Neuronal stem cell (in vitro differentiated cells): Measurements from ENCODE around the gene SCFD2.
"Not testable (repeated sequence)": the region's sequence is repeated elsewhere in the genome, so short reads cannot be mapped to it uniquely, and the experiment has no call there.

Experiments
- DNase-seq: peaks from one replicate; pipeline ENCODE4 v3.0.0-alpha.2; 2013; ENCODE audit warnings: low spot score
- H2AFZ ChIP-seq: one replicate; pipeline ENCODE4 v1.6.1; 2013; ENCODE audit warnings: mild to moderate bottlenecking, low read length, inconsistent platforms
- H2AK5ac ChIP-seq: 2 replicates; pipeline ENCODE4 v1.6.1; 2013; ENCODE audit warnings: low read depth, mild to moderate bottlenecking, inconsistent platforms, low read length, moderate library complexity, mixed read lengths
- H2BK120ac ChIP-seq: 2 replicates; pipeline ENCODE4 v1.6.1; 2013; ENCODE audit warnings: low read depth, mild to moderate bottlenecking, inconsistent platforms, low read length, moderate library complexity, mixed read lengths
- H2BK12ac ChIP-seq: one replicate; pipeline ENCODE4 v1.6.1; 2013; ENCODE audit warnings: low read length, inconsistent platforms
- H2BK15ac ChIP-seq: 2 replicates; pipeline ENCODE4 v1.6.1; 2013; ENCODE audit warnings: mild to moderate bottlenecking, low read length, inconsistent platforms, mixed read lengths
- H2BK5ac ChIP-seq: one replicate; pipeline ENCODE4 v1.6.1; 2013; ENCODE audit warnings: inconsistent platforms, mild to moderate bottlenecking, low read length, moderate library complexity
- H3K14ac ChIP-seq: one replicate; pipeline ENCODE4 v1.6.1; 2013; ENCODE audit warnings: low read length, inconsistent platforms
- H3K18ac ChIP-seq: 2 replicates; pipeline ENCODE4 v1.6.1; 2013; ENCODE audit warnings: low read length, inconsistent platforms
- H3K23ac ChIP-seq: 2 replicates; pipeline ENCODE4 v1.6.1; 2013; ENCODE audit warnings: low read depth, mild to moderate bottlenecking, mixed read lengths, low read length, inconsistent platforms; ENCODE audit not compliant: poor library complexity
- H3K27ac ChIP-seq: replicated peaks from 3 replicates; pipeline ENCODE4 v1.5.1; 2013; ENCODE audit warnings: low read length, inconsistent platforms
- H3K27me3 ChIP-seq, 3 experiments: 2 replicates each; pipeline ENCODE4 v1.6.1; 2013; ENCODE audit warnings: low read length in 3 of 3, mild to moderate bottlenecking in 2 of 3, inconsistent platforms in 1 of 3, low read depth in 1 of 3, mixed read lengths in 1 of 3, moderate library complexity in 1 of 3; ENCODE audit not compliant: control insufficient read depth in 3 of 3, insufficient read depth in 3 of 3
- H3K36me3 ChIP-seq, 2 donors: replicated peaks in 1 of 2; 2 replicates each; pipeline ENCODE4 v1.6.1; 2013; ENCODE audit warnings: low read length in 2 of 2; ENCODE audit not compliant: control insufficient read depth in 2 of 2, insufficient read depth in 2 of 2
- H3K4ac ChIP-seq: 2 replicates; pipeline ENCODE4 v1.6.1; 2013; ENCODE audit warnings: inconsistent platforms, mild to moderate bottlenecking, low read length, moderate library complexity
- H3K4me1 ChIP-seq, 2 donors: 1 replicate in 1 of 2; 2 replicates in 1 of 2; pipeline ENCODE4 v1.6.1; 2013; ENCODE audit warnings: low read length in 2 of 2, low read depth in 1 of 2; ENCODE audit not compliant: control insufficient read depth in 2 of 2, insufficient read depth in 1 of 2
- H3K4me2 ChIP-seq: one replicate; pipeline ENCODE4 v1.6.1; 2013; ENCODE audit warnings: mild to moderate bottlenecking, low read length, inconsistent platforms; ENCODE audit not compliant: insufficient read depth, poor library complexity, severe bottlenecking
- H3K4me3 ChIP-seq, 2 donors: 2 replicates each; pipeline ENCODE4 v1.5.1; 2013; ENCODE audit warnings: low read length in 2 of 2, mild to moderate bottlenecking in 2 of 2, inconsistent platforms in 1 of 2, moderate library complexity in 1 of 2
- H3K79me1 ChIP-seq: one replicate; pipeline ENCODE4 v1.6.1; 2013; ENCODE audit warnings: low read depth, mild to moderate bottlenecking, inconsistent platforms, low read length, moderate library complexity
- H3K9ac ChIP-seq: one replicate; pipeline ENCODE4 v1.6.1; 2013; ENCODE audit warnings: mild to moderate bottlenecking, low read depth, low read length, inconsistent platforms; ENCODE audit not compliant: poor library complexity
- H3K9me3 ChIP-seq, 2 donors: replicated peaks in 1 of 2; 2 replicates each; pipeline versions ENCODE3 to v1.6.1; 2013; ENCODE audit warnings: low read length in 2 of 2, mild to moderate bottlenecking in 2 of 2, inconsistent platforms in 1 of 2, low read depth in 1 of 2, mixed read lengths in 1 of 2, moderate library complexity in 1 of 2; ENCODE audit not compliant: control insufficient read depth in 2 of 2, insufficient read depth in 1 of 2
- H4K8ac ChIP-seq: one replicate; pipeline ENCODE4 v1.6.1; 2013; ENCODE audit warnings: low read depth, mild to moderate bottlenecking, inconsistent platforms, low read length, moderate library complexity
- H4K91ac ChIP-seq: one replicate; pipeline ENCODE4 v1.6.1; 2013; ENCODE audit warnings: low read length, low read depth, mild to moderate bottlenecking, inconsistent platforms; ENCODE audit not compliant: poor library complexity
- WGBS, 2 donors: extraction: QIAGEN DNeasy Blood & Tissue Kit; methylation state at CpG; one replicate each; pipeline ENCODE4 v1.1.7; 2013; ENCODE audit warnings: missing lambda C conversion rate in 2 of 2, mixed read lengths in 1 of 2; ENCODE audit not compliant: insufficient read length in 2 of 2, insufficient replicate concordance in 1 of 2; ENCODE audit errors: extremely low coverage in 2 of 2; 5-methylcytosine and 5-hydroxymethylcytosine counted together

Gene SCFD2

GRCh38 chr4:53040459-53040815, 325.4 kb downstream of the SCFD2 start:
- Histone ChIP-seq H3K9ac (no peak overlapping the region), H3K36me3 (no peaks in the 10 kb centered on the region), H3K4me2 (no peak overlapping the region), H3K27ac (no peak overlapping the region), H4K8ac (no peak overlapping the region), H3K4ac (no peak overlapping the region), H3K14ac (no peak overlapping the region), H3K23ac (no peak overlapping the region), H3K4me3 (no peak overlapping the region), H2BK12ac (no peak overlapping the region), H2AFZ (no peak overlapping the region), H2BK5ac (no peak overlapping the region), H2BK15ac (no peak overlapping the region), H2AK5ac (no peak overlapping the region), H2BK120ac (no peak overlapping the region), H4K91ac (no peak overlapping the region), H3K4me1 (peaks cover 2 to 4% of the 10 kb centered on the region in 2 donors), H3K9me3 (no peaks in the 10 kb centered on the region), H3K27me3 (no peaks in the 10 kb centered on the region), H3K79me1 (no peaks in the 10 kb centered on the region), H3K18ac (no peak overlapping the region)
- no CpG with 5 or more reads among the region's 2 CpGs for WGBS, 2 donors
- DNase-seq, result no peak

- no peak overlapping the region for H2AK5ac ChIP-seq
- no peak overlapping the region for H2BK5ac ChIP-seq
- no peak for DNase-seq
- no peak overlapping the region for H4K91ac ChIP-seq
- H3K27ac ChIP-seq, result no peak overlapping the region
- no peak overlapping the region for H3K23ac ChIP-seq
- no peak overlapping the region for H3K18ac ChIP-seq
- H2AFZ ChIP-seq, result no peak overlapping the region
- no peak overlapping the region for H3K9ac ChIP-seq
- H3K9me3 ChIP-seq, result no peaks in the 10 kb centered on the region
- no peak overlapping the region for H3K4ac ChIP-seq
- no peak overlapping the region for H4K8ac ChIP-seq
- WGBS, 2 donors, result no CpG with 5 or more reads among the region's 4 CpGs
- no peak overlapping the region for H3K14ac ChIP-seq
- no peaks in the 10 kb centered on the region for H3K27me3 ChIP-seq
- no peak overlapping the region for H2BK12ac ChIP-seq
- no peaks in the 10 kb centered on the region for H3K36me3 ChIP-seq
- H2BK120ac ChIP-seq, result no peak overlapping the region
- H3K4me3 ChIP-seq, result no peak overlapping the region
- H3K4me2 ChIP-seq, result no peak overlapping the region
- no peak overlapping the region for H2BK15ac ChIP-seq
- no peaks in the 10 kb centered on the region for H3K79me1 ChIP-seq
- peaks cover 2 to 4% of the 10 kb centered on the region in 2 donors for H3K4me1 ChIP-seq
Observed at GRCh38 chr4:53039741-53040458, 326.0 kb downstream of the SCFD2 start.

- Histone ChIP-seq H2BK5ac (no peak overlapping the region), H3K4me2 (no peak overlapping the region), H2BK12ac (no peak overlapping the region), H3K14ac (no peak overlapping the region), H3K36me3 (no peaks in the 10 kb centered on the region), H2AFZ (no peak overlapping the region), H3K4me3 (no peak overlapping the region), H2AK5ac (no peak overlapping the region), H4K91ac (no peak overlapping the region), H3K4ac (no peak overlapping the region), H3K9me3 (no peaks in the 10 kb centered on the region), H3K4me1 (no peaks in the 10 kb centered on the region), H3K27ac (no peak overlapping the region), H3K18ac (no peak overlapping the region), H2BK120ac (no peak overlapping the region), H3K79me1 (no peaks in the 10 kb centered on the region), H3K27me3 (no peaks in the 10 kb centered on the region), H3K9ac (no peak overlapping the region), H3K23ac (no peak overlapping the region), H2BK15ac (no peak overlapping the region), H4K8ac (no peak overlapping the region)
- no peak for DNase-seq
- WGBS, 2 donors, result no CpG with 5 or more reads among the region's 1 CpG
Observed at GRCh38 chr4:53037892-53038291, 328.0 kb downstream of the SCFD2 start.

- H2BK5ac ChIP-seq, H3K9ac ChIP-seq, H3K4me2 ChIP-seq, H2BK12ac ChIP-seq, H2AFZ ChIP-seq, H4K91ac ChIP-seq, H3K14ac ChIP-seq, H2BK120ac ChIP-seq, H3K27ac ChIP-seq, H3K36me3 ChIP-seq, H3K9me3 ChIP-seq, H3K4me3 ChIP-seq, H2BK15ac ChIP-seq, H3K18ac ChIP-seq, H3K4ac ChIP-seq, H3K27me3 ChIP-seq, DNase-seq, H3K4me1 ChIP-seq, H4K8ac ChIP-seq, H2AK5ac ChIP-seq, H3K23ac ChIP-seq, H3K79me1 ChIP-seq: not testable (repeated sequence)
- no CpG with 5 or more reads among the region's 1 CpG for whole genome bisulfite sequencing, 2 donors
Observed at GRCh38 chr4:53032908-53033307, 333.0 kb downstream of the SCFD2 start.
